ENCODE data around the gene KHDC1L. TPM values are rescaled to one million over a fixed set of nuclear protein-coding genes. Genes with fewer than 3 reads are reported as not detected.
"Not testable (repeated sequence)": the region's sequence is repeated elsewhere in the genome, so short reads cannot be mapped to it uniquely, and the experiment has no call there.

KHDC1L gene, protein sequence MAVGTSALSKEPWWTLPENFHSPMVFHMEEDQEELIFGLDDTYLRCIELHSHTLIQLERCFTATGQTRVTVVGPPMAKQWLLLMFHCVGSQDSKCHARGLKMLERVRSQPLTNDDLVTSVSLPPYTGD
- under 1 TPM in 4 of 12 donors, not detected in 8; 0.29 to 0.42 (median 0.39) TPM for polyA plus RNA-seq (ENCODE audit: insufficient read length in 12 of 12)
- long read RNA-seq, donor 1, partial matches to known transcripts: 0 of 1 reads
- long read RNA-seq, donor 1, other reads (novel, unspliced or antisense): 0 of 1 reads
- long read RNA-seq, donor 2: 0 reads
- long read RNA-seq, donor 3: 0 reads
- long read RNA-seq, donor 4: 0 reads
- long read RNA-seq, donor 5: 0 reads
- long read RNA-seq, donor 6: 0 reads
- long read RNA-seq, donor 7: 0 reads
- long read RNA-seq, donor 8: 0 reads
- long read RNA-seq, donor 9: 0 reads
- long read RNA-seq, donor 10: 0 reads
- long read RNA-seq, donor 11: 0 reads

DNA sequence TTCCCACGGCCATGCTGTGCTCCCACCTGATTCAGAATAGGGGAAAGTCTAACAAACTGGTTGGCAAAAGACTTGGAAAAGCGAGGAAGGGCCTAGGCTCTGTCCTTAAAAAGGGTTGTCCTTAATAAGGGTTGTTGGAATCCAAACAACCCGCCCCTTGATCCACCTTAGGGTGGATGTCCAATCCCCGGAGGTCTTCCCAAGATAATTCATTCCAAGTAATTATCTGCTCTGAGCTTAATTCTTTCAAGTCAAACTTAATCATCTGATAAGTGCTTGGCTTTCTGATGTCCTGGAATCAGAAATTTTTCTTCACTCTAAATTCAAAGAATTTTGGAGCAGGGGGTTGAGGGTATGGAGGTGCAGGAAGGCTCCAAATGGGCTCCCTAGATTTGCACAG lies at the start of gene KHDC1L:
Gene KHDC1L, minus strand, starts transcription at position 101 of the 400 bp plus-strand sequence. Its CDS starts 88 bp downstream, at position 13.
- no peak for DNase-seq

DNA sequence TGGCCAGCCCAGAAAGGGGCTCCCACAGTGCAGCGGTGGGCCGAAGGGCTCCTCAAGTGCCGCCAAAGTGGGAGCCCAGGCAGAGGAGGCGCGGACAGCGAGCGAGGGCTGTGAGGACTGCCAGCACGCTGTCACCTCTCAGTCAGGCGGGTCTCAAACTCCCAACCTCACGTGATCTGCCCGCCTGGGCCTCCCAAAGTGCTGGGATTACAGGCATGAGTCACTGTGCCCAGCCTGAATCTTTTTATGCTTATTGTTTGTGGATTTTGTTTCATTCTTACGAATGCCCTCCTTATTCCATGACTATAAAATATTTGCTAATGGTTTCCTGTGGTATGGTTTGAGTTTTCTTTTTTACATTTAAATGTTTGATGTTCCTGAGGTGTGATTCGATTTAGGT lies 44.0 kb upstream of the KHDC1L start:
- not testable (repeated sequence) for DNase-seq

DNA sequence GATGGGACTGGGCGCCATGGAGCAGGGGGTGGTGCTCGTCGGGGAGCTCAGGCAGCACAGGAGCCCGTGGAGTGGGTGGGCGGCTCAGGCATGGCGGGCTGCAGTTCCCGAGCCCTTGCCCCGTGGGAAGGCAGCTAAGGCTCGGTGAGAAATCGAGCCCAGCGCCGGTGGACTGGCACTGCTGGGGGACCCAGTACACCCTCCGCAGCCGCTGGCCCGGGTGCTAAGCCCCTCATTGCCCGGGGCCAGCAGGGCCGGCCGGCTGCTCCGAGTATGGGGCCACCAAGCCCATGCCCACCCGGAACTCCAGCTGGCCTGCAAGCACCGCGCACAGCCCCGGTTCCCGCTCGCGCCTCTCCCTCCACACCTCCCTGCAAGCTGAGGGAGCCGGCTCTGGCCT lies 43.6 kb upstream of the KHDC1L start:
- DNase-seq: not testable (repeated sequence)

DNA sequence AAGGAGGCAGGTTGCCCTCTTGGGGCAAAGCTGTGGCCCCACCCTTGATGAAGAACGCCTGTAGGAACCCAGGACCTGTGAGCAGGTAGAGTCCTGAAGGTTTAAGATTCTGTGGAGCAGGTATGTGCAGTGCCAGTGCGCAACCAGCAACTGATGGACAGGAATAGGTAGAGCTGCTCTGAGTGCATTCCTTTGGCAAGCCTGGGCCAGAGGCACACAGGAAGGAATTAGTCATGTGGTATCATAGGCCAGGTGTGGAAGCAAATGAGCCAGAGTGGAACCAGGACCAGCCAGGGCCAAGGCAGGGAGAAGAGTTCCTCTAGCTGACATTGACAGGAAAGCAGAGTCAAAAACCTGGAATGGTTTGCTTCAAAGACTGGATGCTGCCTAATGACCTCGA lies 39.1 kb upstream of the KHDC1L start:
- DNase-seq: no peak

DNA sequence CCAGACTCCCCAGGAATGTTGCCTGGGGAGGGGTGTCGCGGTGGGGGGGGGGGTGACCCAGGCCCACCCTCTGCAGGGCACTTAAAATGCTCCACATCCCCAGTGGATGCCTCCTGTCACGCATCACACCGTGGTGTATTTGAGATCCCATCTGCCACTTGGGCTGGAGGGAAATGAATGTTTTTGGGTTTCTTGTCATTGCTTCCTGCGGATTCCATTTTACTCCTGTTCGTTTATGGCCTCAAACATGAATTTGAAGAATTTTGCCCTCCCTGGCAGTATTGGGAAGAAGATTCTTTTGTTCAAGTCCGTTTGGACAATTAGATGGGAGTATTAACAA lies 38.2 kb upstream of the KHDC1L start:
- DNase-seq: no peak

DNA sequence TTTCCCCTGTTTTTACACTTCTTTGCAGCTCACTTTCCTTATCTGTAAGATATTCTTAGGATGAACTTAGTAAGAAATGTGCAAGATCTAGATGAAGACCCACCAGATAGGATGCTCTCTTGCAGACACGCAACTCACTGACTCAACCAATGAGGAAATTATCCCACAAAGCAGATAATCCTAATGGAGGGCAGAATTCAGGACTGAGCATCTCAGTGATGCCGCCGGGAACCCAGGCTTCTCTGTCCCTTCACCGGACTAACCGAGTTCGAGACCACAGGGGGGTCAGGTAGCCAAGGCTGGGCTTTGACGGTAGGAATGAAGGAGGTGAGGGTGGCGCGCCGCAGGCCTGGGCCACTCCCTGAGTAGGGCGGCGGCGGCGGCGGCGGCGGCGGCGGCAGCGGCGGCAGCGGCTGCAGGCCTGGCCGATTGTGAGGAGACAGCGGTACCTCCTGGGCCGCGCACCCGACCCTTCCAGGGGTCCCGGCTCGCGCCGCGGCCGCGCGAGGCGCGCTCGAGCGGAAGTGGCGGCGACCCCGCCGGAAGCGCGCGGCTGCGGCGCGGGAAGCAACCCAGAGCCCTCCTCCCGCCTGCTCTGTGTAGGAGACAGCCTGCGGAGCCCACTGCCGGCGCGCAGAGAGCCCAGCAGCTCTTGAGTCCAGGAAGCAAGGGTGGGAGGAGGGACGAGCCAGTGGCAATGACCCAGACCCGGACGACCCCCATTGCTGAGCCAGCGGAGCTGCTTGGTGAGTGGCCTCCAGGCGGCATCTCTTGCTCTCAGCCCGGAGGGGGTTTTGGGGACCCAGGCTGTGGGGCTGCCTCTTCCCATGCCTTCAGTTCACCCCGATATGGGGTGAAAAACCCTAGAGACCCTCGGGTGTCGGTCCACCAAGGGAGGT lies 37.6 kb upstream of the KHDC1L start, which contains the start of gene KHDC1:
Gene KHDC1, minus strand, starts transcription at position 526 of the 899 bp plus-strand sequence. CDS start 20,679 bp downstream, outside the sequence.
- peak; percentile 71 for DNase-seq

DNA sequence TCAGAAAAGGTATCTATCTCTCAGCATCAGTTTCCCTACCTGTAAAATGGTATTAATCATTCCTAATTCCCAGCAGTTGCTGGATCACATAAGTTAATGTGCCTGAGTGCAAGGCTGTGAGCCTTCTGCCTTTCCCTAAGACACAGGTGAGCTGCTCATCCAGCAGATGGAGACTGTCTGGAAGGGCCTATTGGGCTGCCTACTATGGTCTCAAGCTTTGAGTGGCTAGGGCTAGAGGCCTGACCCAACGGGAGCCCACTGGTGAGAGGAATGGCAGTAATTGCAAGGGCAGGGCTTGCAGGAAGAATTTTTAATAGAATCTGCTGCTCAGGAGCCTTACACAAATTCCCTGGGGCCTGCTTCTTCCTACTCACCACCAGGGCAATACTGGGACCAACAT lies 33.4 kb upstream of the KHDC1L start:
- no peak for DNase-seq

DNA sequence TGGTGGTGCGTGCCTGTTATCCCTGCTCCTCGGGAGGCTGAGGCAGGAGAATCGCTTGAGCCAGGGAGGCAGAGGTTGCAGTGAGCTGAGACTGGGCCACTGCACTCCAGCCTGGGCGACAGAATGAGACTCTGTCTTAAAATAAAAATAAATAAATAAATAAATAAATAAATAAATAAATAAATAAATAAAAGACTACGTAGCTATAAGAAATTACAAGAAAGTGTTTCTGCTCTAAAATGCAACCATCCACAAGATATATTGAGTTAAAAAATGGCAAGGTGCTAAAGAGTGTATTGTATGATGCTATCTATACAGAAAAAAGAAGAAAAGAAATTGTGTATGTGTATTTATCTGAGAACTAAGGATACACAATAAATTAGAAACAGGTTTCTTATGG lies 29.0 kb upstream of the KHDC1L start:
- DNase-seq: not testable (repeated sequence)

DNA sequence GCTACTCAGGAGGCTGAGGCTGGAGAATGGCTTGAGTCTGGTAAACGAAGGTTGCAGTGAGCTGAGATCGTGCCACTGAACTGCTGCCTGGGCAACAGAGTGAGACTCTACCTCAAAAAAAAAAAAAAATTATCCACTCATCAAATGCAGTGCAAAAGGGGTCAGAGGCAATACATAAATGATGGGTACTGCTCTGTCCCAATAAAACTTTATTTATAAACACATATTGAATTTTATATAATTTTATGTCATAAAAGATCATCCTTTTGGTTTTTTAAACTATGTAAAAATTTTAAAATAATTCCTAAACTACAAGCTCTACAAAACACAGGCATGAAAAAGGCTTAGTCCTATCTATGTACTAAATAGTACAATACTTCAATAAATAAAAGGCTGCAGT lies 27.4 kb upstream of the KHDC1L start:
- DNase-seq: no peak

DNA sequence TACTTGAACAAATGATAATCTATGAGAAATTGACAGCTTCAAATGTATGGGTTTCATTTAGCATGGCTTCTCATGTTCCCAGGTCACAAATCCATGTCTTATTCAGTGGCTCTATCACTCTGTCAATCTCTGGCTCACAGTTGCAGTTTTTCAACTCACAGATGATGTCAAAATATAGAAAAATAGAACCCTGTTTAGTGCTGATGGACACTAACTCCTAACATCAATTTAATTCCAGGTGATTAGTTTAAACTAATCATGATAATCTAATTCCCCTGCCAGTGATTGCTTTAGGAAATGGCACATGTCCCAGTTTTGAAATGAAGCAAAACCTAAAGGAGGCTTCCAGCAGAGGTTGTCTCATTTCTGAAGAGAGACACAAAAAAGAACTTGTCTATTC lies 24.7 kb upstream of the KHDC1L start:
- DNase-seq: no peak

DNA sequence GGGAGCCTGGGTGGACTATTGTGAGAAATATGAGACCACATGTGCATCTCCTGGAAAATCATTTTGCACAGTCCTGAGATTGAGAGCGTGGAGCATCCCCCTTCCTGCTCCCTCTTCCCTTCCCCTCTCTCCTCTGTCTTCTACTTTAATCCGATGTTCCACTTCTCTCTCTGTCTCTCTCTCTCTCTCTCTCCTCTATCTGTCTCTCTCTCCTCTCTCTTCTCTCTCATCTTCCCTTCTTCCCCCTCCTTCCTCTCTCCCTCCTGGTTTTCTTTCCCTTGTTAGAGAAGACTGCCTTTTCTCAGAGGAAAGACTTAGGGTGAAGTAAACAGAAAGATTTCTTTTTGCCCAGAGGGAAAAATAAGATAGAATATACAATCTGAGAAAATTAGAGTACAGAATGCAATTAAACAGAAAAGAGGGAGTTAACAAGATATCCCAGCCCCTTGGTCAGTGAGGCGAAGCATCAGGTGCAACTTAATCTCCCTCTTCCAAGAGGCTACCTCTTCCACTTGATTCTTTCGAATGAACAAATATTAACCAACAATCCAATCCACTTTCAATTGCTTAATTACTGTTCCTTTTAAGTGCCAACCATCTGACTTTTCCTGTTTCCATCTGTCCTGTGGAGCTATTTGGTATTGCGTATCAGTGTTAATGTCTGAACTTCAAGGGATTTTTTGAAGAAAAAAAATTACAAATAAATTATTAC lies 23.1 kb upstream of the KHDC1L start:
- no peak for DNase-seq

DNA sequence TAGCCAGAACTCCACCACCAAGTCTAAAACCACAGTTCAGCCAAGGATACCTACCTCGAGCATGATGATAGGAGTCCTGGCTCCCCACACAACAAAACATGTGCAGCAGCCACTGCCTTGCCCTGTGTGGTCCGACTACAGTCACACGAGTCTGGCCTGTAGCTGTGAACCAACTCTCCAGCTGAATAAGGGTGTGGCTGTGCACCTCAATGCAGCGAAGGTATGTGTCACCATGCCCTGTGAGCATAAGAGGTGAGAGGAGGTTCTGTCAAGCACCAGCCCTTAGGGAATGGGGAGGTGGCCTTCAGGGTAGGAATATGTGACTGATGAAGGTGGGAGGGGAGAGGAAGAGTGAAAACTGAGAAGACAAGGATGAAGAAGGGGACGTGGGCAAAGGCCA lies 16.7 kb upstream of the KHDC1L start:
- no peak for DNase-seq

DNA sequence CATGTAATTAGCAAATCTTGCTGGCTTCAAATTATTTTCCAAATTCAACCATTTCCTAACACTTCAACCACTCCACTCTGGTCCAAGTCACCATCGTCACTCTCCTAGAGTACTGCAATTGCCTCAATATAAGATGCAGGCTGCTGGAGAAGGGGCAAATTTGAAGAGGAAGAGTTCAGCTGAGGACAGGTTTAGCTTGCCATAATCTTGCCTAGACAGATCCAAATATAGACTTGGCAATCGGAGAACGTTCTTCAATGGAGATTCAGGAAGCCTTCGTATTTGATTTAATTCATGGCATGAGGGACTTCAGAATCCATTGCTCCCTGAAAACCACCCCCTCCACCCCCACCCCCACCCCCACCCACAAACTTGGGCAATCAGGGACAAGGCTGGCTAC lies 15.4 kb upstream of the KHDC1L start:
- DNase-seq: no peak

DNA sequence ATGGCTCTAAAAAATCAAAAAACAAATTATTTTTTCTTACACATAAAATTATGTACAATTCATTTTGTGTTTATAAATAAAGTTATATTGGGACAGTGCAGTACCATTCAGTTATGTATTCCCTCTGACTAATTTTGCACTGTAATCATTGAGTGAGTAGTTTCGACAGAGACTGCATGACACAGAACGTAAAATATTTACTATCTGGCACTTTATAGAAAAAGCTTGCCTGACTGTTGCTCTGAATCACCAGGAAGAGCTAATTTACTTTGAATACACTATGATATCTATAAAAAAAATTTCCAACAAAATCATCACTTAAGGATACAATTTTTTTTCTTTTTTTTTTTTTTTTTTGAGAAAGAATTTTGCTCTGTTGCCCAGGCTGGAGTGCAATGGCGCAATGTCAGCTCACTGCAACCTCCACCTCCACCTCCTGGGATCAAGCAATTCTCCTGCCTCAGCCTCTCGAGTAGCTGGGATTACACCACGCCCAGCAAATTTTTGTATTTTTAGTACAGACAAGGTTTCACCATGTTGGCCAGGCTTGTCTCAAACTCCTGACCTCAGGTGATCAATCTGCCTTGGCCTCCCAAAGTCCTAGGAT lies 11.0 kb upstream of the KHDC1L start:
- DNase-seq: no peak

DNA sequence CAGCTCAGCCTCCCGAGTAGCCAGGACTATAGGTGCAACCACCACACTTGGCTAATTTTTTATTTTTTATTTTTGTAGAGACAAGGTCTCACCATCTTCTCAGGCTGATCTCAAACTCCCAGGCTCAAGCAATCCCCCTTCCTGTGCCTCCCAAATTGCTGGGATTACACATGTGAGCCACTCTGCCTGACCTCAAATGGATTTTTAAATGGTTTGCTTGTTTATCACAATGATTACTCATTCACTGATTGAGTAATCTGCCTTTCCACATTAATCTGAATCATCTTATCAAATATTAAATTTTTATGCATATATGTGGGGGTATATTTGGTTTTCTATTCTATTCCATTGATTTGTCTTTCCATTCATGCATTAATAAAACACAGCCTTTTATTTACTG lies 9.4 kb upstream of the KHDC1L start:
- no peak for DNase-seq

DNA sequence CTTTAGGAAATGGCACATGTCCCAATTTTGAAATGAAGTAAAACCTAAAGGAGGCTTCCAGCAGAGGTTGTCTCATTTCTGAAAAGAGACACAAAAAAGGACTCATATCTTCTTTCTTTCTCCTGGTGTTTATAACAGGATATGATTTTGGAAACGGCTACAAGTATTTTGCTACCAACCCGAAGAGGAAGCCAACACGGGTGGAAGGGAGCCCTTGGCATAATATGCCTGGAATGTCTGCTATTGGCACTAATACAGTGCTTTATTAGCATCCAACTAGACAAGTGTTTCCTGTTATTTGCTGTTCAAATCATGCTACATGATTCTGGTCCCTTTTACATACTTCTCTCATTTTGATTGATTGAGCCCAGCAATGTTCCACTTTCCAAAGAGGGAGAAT lies 8.7 kb upstream of the KHDC1L start:
- DNase-seq: not testable (repeated sequence)

DNA sequence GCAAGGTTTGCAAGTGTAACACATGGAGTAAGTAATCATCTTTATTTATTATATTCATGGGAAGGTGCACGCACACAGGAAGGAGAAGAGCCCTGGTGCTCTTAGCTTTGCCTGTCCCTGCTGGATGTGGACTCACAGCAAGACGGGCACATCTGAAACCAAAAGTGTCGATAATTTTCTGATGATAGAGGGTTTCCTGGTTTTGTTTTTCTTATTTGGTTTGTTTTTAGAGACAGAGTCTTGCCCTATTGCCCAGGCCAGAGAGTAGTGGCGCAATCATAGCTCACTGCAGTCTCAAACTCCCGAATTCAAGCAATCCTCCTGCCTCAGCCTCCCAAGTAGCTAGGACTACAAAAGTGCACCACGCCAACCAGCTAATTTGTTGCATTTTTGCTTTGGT lies 7.8 kb upstream of the KHDC1L start:
- DNase-seq: no peak

DNA sequence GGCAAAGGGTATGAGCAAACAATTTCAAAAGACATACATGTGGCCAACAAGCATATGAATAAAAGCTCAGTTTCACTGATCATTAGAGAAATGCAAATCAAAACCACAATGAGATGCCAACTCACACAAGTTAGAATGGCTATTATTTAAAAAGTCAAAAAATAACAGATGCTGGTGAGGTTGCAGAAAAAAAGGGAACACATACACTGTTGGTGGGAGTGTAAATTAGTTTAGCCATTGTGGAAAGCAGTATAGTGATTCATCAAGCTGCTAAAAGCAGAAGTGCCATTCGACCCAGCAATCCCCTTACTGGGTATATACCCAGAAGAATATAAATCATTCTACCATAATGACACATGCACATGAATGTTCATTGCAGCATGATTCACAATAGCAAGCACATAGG lies 6.7 kb upstream of the KHDC1L start:
- no peak for DNase-seq

DNA sequence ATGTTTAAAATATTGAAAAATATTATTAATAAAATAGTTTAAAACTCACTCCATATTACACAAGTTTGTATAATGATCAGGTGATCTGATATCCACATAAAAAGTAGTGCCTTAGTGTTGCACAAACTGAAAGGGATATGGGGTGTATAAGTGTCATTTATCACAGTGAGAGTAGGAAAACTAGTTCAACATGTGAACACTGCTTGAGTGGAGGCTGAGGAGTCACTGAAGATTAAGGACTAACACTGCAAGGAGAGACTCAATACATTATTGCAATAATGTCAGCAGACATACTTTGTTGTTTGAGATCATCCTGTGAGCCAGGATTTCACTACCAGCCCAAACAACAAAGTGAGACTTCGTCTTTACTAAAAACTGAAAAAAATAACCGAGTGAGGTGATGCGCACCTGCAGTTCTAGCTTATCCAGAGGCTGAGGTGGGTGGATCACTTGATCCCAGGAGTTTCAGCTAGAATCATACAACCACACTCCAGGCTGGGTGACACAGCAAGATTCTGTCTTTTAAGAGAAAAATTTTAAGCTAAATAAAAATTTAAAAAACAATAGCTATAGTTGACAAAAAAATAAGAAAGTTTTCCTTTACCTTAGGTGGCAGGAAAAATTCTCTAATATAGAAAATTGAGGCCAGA lies 2.4 kb upstream of the KHDC1L start:
- DNase-seq: no peak

DNA sequence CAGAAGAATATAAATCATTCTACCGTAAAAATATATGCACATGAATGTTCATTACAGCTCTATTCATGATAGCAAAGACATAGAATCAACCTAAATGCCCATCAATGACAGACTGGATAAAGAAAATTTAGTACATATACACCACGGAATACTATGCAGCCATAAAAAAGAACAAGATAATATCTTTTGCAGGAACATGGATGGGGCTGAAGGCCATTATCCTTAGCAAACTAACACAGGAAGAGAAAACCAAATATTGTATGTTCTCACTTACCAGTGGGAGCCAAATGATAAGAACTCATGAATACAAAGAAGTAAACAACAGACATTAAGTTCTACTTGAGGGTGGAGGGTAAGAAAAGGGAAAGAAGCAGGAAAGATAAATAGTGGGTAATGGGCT lies 8.4 kb downstream of the KHDC1L start:
- no peak for DNase-seq

DNA sequence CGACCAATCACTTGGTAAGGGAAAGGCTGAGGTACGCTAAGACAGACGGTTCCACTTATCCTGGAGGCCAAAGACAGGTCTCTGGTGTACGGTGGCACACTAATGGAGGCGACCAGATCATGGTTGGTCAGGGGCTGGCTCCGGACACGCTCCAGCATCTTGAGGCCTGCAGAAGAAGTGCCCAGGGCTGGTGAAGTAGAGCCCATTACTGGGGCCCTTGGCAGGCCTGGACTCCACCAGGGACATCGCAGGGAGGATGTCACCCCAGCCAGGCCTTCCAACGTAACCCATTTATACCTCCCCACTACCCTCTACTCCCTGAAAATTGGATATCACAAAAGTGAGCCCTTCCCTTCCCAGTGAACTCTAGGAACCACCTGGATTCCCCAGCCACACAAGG lies 16.2 kb downstream of the KHDC1L start:
- no peak for DNase-seq
